CD4-positive, alpha-beta T cell treated with Interleukin-10 for 1 hour (primary cell): Measurements from ENCODE around the gene SMARCC2.
A peak's percentile ranks its signal among the peaks of the same experiment; 100 is the strongest.
"Not testable (repeated sequence)": the region's sequence is repeated elsewhere in the genome, so short reads cannot be mapped to it uniquely, and the experiment has no call there.

ENCODE experiments used
- DNase-seq: peaks from one replicate; pipeline ENCODE4 v3.0.0-alpha.2; 2020

The SMARCC2 gene

DNA sequence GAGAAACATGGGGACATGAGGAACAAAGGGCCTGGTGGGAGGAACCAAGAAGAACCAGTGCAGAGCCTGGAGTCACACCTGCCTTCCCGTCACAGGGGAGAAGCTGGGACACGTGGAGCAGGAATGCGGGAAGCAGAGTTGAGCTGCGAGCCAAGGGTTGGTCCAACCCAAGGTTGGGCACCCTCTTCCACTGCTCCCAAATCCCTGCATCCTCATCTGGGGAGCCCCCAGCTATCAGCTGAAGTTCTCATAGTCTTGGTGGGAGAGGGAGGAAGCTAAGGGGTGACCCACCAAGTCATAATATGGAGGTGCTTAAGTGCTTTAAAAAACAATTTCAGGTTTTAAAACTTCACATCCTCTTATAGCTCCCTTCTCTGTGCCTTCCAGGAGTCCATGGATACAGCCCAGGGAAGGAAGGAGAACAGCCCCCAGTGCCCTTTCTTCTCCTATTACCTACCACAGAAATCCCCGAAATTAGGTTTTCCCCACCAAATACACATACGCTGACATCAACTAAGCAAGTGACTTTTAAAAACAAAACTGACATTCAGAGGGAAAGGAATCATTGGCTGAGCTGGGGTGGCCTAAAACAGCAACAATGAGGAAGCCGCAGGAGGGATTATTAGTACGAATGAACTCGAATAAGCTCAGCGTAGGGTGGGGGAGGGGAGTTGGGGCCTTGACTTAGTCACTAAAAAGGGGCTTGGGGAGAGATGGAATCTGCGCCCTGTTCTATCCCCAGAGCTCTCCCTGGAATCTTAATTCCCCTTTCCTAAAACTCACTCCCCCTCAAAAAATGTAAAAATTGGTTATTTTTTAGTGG is 26.6 kb downstream of the SMARCC2 start:
- peak; percentile 11 for DNase-seq

DNA sequence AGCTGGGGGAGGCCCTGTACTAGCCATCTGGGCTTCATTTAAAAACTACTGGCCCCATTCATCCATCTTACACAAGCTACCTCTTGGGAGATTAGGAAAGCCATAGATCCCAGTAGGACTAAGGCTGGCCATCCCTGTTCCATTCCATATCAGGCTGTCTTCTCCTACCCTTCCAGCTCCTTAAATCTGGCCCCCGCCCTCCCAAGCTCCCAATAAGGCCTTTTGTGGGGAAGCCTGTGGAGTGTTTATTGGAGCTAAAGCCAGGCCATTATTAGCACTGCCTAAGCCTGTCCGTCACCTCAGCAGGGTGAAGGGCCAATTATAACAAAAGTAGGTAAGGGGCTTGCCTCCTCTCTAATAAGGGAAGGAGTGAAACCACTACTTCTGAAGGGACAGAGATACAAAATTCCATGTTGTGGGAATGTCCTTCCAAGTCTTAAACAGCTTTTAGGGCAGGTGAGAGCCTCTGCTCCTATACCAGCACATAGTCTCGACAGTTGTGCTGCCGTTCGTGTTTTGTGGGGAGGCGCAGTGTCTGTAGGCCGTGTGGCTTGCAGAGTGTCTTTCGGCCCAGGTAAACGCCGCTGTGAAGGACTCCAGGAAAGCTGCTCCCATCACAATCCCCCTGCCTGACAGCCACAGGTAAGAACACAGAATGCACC is 27.5 kb downstream of the SMARCC2 start:
- no peak for DNase-seq

DNA sequence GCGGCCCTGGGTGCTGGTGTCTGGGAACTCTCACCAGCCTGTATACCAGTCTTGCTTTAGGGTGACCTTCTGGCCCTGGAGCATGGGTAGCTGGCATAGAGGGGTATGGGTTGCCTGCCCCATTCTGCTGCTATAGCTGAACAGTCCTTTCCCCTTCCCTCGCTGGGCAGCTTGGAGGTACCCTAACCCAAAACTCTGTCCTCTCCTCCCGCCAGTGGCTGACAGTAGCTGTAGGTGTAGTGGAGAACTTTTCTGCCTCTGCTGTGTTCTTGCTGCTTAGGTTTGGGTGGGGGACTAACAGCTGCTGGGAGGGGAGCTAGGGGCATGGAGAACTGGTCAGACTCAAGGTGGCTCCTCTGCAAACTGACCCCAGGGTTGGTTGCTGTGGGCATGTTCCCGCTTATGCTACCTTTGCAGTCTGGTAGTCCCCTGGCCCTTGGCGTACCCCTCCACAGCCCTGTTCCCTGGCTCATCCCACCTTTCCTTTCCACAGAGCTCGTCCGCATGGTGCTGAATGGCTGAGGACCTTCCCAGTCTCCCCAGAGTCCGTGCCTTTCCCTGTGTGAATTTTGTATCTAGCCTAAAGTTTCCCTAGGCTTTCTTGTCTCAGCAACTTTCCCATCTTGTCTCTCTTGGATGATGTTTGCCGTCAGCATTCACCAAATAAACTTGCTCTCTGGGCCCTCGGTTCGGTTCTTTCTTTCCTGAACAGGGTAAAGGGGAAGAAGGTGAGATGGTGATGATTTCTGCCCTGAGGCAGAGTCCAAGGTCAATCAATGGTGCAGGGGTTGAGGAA is 28.2 kb downstream of the SMARCC2 start:
- no peak for DNase-seq

DNA sequence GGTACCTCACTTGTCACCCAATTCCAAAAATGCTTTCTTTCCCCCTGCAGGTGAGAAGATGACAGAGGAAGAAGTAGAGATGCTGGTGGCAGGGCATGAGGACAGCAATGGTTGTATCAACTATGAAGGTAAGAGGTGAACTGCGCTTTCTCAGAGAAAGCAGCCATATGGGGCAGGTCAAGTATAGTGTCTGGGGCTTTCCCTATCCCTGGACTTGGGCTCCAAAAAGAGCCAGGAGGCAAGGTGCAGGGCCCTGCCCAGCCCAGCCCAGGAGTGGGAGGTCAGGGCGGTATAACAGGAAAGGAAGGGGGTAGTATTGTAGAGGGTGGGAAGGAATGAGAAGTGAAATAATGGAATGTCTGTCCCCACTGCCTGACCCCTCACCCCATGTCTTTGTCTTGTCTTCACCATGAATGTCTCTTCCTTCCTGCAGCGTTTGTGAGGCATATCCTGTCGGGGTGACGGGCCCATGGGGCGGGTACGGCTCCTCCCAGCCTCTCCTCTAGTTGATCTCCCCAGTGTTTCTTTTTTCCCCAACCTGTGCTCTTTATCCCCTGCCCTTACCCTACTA is 29.0 kb downstream of the SMARCC2 start:
- DNase-seq: peak; percentile 75

DNA sequence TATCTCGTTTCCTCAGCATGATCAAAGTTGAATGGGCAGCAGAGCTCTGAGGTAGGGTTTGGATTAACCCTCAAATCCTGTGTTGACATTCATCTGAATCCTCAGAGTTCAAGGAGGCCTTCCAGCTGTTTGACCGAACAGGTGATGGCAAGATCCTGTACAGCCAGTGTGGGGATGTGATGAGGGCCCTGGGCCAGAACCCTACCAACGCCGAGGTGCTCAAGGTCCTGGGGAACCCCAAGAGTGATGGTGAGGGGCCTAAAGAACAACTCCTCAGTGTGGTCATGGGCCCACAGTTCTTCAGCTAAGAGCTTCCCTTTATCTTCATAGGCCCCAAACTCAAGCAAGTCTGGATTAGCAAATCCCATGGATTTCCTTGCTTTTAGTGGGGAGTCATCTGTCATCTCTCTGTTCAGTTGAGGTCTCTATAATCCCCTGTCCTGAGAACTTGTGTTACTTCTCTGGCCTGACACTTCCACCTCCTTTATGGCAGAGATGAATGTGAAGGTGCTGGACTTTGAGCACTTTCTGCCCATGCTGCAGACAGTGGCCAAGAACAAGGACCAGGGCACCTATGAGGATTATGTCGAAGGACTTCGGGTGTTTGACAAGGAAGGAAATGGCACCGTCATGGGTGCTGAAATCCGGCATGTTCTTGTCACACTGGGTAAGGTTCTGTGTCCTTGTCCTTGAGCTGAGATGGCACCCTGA is 29.6 kb downstream of the SMARCC2 start:
- no peak for DNase-seq

DNA sequence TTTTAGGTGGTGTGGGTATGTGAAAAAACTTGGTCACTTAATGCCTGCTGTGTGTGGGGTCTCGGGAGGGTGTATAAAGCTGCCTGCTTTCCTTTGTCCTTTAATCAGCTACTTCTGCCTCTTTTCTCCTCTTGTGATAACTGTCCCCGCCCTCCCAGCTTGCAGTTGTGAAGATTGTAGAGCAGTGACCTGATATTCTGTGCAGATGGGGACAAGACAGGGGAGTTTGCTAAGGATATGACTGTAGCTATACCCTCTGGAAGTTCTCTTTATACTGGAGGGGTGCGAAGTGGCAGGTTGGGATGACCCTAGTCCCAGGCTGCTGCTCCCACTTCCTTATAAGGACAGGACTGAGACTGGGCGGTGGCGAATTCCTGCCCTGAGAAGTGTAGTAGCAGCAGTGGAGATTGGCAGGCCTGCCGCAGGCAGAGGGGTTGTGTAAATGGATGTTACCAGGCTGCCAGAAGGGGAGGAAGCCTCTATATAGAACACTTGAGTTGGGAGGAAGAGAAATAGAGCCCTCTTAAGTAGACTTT is 30.3 kb downstream of the SMARCC2 start:
- peak; percentile 34 for DNase-seq

DNA sequence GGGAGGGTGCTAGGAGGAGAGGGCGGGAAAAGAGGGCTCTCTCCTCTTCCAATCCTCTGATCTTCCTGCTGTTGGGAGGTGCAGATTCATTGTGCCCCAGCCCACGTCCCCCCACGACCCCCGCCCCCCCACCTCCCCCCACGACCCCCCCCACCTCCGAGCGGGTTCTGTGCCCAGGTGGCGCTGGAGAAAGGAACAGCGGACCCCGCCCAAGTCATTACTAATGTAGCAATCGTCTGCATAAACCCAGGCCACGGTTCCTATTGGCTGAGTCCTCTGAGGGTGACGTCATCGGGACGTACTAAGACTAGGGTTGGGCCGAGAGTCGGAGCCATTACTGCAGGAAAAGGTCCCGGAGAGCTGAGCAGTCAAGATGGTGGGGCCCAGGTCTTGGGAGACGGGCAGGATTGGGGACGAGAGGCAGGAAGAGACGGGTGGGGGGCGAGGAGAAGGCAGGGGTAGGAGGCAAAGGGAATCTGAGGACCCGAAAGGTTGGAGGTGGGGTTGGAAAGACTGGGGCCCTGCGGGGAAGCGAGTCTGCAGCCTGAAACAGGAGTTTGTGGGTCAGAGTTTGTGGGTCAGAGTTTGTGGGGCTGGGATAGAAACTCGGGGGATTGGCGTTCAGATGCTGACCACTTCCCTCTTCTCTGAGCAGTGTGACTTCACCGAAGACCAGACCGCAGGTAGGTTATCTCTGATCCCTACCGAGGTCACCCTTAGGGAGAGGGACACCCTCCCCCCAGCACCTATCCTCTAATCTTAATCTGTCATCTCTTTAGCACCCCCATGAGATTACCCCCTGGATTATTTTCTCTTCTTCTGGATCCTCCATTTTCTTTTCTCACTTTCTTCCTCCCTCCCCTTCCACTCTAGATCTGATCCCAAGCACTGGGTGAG is 31.0 kb downstream of the SMARCC2 start, which contains the start of gene MYL6:
TSS of gene MYL6 (plus strand) at position 331 of the 897 bp plus-strand sequence. CDS start at position 374, 43 bp downstream.
- DNase-seq: peak; percentile 95

DNA sequence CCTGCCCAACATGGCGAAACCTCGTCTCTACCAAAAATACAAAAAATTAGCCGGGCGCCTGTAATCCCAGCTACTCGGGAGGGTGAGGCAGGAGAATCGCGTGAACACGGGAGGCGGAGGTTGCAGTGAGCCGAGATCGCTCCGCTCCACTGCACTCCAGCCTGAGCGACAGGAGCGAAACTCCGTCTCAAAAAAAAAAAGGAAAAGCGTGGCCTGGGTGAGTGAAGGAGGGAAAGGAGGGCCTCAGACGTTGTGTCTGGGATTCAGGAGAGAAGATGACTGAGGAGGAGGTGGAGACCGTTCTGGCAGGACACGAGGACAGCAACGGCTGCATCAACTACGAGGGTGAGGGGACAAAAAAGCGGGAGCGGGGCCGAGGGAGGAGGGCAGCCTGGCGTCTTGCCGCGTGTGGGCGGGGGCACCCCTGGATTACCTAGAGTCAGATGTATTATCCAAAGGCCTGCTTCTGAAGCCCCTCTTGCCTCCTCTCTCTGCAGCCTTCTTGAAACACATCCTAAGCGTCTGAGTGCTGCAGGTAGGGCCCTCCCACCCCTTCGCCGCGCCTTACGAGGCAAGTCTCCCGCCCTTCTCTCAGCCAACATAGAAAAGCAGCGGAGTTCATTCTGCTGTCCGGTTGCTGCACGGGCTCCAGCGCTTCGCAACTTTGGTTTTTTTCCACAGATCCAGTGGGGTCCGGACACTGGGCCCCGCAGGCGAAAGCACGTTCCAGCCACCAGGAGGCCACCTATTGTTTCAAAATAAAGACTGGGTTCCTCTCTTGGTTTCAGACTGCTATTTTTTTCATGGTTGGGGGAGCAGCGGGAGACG is 31.9 kb downstream of the SMARCC2 start:
- DNase-seq: peak; percentile 76

DNA sequence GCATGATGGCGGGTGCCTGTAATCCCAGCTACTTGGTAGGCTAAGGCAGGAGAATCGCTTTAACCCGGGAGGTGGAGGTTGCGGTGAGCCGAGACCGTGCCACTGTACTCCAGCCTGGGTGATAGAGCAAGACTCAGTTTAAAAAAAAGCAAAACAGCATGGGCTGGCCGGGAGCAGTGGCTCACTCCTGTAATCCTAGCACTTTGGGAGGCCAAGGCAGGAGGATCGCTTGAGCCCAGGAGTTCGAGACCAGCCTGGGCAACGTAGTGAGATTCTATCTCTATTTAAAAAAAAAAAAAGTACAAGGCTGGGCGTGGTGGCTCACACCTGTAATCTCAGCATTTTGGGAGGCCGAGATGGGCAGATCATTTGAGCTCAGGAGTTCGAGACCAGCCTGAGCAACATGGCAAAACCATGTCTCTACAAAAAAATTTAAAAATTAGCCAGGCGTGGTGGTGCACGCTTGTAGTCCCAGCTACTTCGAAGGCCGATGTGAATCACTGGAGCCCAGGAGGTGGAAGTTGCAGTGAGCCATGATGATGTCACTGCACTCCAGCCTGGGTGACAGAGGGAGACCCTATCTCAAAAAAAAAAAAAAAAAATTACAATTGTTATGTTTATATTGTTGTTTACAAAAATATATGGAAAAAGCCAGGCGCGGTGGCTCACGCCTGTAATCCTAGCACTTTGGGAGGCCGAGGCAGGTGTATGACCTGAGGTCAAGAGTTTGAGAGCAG is 32.7 kb downstream of the SMARCC2 start:
- not testable (repeated sequence) for DNase-seq

DNA sequence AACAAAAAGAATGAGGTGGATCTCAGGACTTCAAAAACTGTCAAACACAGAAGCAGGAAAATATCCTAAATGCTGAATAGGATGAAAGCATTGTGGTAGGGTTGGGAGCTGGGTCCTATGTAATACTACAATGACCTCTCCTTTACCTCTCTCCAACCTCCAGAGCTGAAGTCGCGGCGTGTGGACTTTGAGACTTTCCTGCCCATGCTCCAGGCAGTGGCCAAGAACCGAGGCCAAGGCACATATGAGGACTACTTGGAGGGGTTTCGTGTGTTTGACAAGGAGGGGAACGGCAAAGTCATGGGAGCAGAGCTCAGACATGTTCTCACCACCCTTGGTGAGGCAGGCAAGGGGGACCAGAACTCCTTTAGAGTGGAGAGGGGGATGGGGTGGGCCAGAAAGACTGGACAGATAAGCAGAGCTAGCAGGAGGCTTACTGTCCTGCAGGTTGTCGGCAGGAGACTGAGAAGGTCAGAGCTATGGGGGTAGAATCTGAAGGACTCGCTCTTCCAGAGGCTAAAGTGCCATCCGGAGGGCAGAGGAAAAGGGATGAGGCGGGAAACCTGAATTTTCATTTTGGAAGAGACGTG is 33.9 kb downstream of the SMARCC2 start:
- DNase-seq: no peak

DNA sequence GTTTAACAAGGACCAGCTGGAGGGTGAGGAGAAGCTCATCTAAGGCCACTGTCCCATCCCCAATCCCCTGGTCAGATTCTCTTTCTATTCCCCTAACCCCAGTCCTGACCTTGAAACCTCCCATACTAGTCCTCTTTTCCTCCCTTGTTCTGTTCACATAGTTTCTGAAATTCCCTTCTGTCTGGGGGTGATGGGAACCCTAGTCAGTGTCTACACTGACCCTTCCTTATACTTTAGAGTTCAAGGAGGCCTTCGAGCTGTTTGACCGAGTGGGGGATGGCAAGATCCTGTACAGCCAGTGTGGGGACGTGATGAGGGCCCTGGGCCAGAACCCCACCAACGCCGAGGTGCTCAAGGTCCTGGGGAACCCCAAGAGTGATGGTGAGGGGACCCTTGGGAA is 34.5 kb downstream of the SMARCC2 start:
- DNase-seq: no peak

DNA sequence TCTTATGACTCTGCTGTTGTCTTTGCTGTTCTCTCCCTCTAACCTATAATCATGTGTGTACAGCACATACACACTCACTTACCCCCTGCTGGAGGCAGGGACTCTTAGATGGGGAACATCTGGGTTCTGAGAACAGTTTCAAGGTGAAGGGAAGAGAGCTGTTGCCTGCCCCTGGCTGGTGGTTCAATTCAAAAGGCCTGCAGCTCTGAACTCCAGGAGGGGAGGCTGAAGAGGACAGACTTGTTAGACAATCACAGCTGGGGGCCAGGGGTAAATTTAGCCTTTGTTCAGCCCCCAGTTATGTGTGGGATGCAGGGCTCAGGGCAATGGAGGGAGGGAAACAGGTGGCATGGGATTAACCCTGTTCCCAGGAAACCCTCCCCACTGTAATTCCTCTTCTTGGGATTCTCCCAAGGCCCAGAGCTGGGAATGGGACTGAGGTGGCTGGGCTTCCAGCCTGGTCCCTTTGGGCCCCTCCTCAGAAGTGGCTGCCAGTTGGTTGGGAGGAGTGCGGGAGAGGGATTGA is 35.0 kb downstream of the SMARCC2 start:
- no peak for DNase-seq

DNA sequence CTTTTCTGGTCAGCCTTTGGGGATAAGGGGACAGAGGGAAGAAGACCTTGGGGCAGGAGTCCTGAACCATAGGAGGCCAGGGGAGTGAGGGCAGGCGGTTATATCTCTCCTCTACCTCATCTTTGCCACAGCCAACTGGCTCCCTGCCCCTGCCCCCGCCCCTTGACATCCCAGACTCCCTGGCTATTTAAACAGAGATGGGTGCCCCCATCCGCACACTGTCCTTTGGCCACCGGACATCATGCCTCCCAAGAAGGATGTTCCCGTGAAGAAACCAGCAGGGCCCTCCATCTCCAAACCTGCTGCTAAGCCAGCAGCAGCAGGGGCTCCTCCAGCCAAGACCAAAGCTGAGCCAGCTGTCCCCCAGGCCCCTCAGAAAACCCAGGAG is 35.6 kb downstream of the SMARCC2 start:
- DNase-seq: no peak

DNA sequence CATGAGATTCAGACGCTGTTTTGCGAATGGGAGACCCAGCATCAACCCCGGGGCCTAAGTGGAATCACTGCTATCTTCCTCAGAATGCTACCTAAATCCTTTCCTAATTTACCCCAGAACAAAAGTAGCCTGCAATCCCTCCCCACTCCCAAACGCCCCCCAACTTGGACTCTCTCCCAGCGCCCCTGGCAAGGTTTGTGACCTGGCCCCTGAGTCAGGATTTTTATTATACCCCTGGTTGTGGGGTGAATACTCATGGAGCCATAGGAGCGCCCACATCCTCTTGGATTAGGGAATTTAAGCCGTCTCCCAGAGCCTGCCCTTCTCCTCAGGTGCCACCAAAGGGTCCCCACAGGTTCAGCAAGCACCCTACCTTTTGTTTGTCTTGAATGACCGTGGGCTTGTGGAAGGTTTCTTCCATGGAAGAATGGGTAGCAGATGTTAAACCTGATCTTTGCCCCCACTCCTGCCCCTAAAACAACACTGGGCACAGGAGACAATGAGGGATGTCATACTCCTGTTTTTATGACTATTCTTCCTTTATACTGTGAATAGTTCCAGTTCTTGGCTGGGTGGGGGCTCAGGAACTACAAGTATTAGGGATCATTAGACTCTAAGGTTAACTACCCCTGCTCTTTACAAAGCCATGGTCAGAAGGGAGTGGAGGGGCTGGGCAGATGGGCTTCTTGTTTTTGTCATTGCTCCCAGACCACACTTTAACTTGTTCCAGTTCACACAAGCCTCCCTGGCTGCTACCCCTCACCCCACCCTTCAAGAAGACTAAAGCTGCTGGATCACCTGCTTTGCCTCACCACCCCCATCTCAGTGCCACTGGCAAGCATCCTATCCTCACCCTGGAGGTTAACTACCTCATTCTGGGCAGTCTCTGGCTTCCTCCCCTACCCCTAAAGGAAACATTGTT is 36.3 kb downstream of the SMARCC2 start:
- DNase-seq: no peak

DNA sequence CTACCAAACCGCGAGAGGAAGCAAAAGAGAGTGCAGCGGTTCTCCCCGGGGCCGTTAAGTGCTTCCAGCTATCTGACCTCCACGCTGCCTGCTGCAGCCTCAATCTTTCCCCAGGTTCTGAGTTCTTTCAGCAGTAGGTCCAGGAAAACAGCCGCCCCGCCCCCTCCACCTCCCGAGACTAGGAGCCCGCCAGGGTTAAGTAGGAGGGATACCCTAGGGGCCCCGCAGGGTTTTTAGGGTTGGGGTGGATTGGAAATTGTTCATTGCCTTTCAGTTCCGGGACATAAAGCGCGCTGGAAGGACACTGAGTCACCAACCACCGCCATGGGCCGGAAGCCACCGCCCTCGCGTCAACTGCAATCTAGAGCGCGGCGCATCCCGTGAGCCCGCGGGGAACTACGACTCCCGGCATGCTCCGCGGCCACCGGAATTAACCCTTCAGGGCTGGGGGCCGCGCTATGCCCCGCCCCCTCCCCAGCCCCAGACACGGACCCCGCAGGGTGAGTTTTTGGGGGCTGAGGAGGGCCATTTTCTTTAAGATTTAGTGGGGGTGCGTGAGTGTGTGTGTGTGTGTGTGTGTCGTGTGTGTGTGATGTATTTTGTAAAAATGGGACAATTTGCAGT is 37.0 kb downstream of the SMARCC2 start, which contains the start of gene MYL6B:
TSS of gene MYL6B (plus strand) at position 456 of the 624 bp plus-strand sequence. CDS start 1,332 bp downstream, outside the sequence.
- DNase-seq: peak; percentile 91

DNA sequence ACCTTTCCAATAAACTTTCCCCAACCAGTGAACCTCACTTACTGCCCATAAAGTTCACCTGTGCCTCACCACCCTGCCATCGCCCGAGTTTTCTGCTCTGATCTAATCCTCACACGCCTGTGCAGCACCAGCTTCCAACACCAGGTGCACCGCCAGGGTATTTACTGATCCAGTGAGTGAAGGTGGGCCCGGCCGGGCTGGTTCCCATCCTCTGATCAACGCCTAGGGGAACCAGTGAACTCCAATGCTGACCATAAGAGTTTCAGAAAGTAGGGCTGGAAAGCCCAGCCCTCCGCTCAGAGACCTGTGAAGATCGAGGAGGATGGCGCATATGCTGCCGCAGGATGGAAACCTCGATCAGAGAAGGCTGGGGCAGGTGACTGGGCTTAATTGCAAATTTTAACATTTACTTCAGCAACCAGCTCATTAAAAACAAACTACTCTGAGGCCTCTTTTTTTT is 37.6 kb downstream of the SMARCC2 start:
- peak; percentile 75 for DNase-seq

DNA sequence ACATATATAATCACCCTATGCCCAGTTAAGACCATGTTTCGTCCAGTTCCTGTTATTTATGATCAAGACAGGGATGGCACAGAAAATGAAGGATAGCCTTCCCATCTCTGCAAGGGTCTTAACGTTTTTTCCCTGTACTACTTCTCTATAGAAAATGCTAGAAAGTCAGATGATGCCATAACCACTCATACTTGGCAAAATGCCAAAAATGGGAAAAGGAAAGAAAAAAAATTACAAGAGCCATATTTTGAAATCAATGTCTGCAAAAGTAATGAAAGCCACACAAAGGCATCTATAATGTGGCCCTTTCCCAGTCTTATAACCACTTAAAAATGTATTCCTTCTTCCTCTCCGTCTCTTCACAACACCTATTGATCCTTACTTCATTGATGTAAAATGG is 38.7 kb downstream of the SMARCC2 start:
- peak; percentile 29 for DNase-seq
